ENCODE measurements around the gene IHH. TPM values are rescaled to one million over a fixed set of nuclear protein-coding genes. Genes with fewer than 3 reads are reported as not detected.

IHH gene
- not detected for total RNA-seq
- long read RNA-seq: 0 reads

DNA sequence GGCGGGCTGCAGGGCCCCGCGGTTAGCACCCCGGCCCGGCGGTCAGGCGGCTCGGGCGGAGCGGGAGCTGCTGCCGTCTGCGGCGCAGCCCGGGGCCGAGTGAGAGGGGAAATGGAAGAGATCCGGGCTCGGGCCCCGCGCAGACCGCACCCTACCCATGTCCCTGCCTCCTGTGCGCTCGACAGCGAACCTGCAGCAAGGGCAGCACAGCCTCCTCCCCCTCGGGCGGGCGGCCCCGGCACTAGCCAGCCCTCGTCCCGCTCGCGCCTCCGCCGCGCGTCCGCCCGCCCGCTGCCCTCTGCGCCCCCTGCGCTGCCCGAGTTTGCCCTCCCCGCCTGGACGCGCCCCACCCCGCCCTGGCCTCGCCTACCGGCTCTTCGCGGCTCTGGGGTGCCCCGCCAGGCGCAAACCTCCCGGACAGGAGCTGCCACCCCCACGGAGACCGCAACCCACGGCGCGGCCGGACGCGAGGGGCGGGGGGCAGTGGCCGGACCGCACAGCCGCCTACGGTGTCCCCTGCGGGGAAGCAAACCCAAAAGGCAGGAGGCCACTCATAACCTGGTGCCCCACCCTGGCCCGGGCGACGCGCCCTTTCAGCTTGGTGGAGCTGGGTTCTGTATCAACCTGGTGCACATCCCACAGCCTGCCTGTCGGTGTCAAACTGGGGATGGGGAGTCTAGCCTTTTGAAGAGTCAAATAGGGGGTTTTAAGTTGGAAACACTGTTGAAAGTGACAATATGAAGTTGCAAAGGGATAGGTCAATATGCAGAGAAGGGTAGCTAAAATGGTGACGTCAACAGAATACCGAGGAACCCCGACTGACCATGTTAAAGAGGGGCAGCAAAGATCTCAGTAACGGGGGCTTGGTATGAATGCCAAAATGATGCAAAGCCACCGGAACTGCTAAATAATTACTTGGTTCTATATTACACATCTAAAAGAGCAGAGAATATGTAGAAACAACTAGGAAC lies at the start of gene IHH:
Gene IHH, minus strand, starts transcription at position 101 of the 971 bp plus-strand sequence. CDS start 454 bp downstream, outside the sequence.
- intact Hi-C loops (cut with micrococcal nuclease): no loop called here
- DNase-seq (no peak), ATAC-seq (no peak)

DNA sequence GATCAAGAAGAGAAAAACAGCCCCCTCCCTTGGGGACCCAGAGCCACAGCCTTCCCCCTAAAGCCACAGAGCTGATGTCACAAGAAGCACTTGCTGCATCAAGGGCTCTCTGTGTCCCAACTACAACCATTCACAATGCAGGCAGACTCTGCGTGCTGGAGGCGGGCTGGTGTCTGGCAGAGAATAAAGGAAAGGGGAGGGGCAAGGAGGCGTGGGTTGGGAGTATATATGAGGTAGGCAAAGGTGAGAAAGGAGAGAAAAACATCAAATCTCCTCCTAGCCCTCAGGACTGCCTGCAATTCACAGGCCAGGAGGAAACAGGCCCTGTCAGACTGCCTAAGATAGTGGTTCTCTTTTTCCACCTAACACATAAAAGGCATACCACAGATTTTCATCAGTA lies 48.8 kb upstream of the IHH start:
- DNase-seq: no peak
- intact Hi-C loops (cut with micrococcal nuclease): no loop called here
- no peak for ATAC-seq

DNA sequence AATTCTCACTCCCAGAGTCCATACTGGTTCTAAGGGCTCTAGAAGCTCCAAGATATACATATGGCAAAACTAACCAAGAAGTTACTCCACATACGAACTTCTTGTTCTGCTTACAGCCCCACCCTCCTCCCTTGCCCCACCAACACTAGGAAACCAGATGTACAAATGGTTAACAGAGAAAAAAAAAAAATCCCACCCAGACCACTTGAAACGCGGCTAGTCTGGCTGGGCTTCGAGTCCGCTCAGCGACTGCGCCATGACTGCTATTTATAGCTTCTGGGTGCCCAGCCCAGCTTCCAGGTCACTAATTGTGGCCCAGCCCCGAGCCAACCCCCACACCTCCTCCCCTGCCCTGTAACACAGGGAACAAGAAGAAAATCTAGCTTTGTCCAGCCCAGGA lies 47.0 kb upstream of the IHH start:
- ATAC-seq: peak; percentile 90
- intact Hi-C loops (cut with micrococcal nuclease): no loop called here
- DNase-seq: peak; percentile 49

DNA sequence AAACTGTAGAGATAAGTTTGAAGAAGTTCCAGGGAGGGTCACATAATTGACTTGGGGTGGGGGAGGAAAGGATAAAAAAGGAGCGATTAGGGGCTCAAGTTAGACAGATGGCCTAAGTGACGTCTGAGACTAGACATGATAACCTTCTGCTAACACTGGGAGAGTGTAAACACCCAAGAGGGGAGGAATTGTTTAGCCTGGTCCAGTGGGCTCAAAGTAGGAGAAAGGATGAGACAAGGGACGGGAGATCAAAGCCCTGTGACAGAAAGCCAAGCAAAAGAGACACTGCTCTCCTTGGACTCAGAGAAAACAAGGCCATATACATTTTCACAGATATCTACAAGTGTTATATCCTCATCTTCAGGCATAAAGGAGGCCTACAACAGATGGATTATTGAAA lies 45.5 kb upstream of the IHH start:
- no peak for DNase-seq
- no peak for ATAC-seq

DNA sequence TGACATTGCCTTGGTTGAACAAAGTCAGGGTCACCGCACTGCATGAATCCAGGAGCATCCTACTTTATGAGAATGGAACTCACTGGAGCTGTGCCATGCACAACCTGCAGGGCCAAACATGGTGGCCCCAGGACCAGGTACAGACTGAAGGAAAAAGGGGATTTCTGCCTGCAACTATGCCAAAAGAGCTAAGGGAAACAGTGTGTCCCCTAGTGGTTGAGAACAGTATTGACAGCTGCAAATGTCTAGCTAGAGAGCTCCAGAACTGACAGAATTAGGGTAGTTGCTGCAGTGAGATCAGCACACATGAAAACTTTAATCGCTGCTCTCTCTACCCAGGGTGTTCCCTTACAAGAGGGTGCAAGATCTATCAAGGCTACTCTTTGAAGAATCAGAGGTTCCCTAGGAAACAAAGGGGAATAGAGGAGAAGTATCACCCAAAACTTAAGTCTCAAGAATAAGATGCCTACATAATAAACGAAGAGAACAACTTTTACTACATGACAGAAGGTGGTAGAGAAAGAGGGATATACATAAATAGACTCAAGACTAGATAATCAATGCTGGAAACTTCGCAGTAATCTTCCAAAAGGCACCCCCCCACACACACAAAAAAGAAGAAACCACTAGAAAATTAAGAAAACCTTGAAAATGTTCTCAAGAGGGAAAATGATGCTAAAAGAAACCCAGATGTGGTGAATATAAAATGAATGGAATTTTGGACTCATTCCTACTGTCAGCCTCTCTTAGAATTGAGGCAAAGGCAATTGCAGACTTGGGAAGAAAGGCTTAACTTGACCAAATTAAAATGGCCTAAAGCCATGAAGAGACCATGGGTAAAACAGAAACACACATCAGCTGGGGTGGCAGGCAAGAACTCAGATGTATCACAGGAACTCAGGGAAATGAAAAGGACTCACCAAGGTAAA lies 43.6 kb upstream of the IHH start:
- ATAC-seq (no peak), DNase-seq (no peak)
- intact Hi-C loops (cut with micrococcal nuclease): no loop called here

More for the DNA sequence above, 45.5 kb upstream of the IHH start:
- intact Hi-C loops (cut with micrococcal nuclease): no loop called here

DNA sequence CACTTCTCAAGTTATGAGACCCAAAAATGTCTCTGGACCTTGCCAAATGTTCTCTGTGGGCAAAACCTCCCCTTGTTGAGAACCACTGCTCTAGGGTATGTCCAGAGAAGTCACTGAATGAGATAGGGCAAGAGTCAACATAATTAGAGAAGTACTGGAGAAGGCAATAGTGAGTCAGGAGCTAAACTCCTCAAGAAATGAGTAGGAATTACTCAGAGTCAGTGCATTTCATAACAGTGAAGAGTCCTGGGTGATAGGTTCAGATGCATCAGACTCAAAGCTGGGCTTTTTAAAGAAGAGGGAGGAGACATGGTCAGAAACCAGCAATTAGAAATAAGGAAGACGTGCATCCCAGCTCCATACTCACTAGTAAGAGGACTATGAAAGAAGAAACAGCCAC lies 38.6 kb upstream of the IHH start:
- DNase-seq (no peak), ATAC-seq (no peak)
- intact Hi-C loops (cut with micrococcal nuclease): no loop called here

DNA sequence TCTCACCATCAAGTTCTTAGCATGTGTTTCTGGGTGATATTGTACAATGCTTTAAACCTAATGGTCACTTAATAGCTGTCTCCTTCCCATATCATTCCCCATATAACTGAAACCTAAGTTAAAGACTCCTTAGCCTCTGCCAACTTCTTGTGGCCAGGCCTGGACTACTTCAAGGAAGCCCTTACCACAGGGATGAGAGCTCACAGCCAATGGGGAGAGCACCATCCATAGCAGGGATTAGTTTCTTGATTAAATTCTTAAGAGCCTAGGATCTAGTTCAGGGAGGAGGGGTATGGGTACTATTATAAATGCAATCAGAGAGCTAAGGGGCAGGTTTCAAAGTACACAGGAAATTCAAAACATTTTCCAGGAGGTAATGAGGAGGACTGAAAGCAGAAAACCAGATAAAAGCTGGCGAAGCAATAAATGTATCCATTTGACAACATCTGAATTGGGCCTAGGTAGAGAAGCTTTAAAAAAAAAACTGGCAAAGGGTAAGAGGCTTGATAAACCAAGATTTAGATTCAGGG lies 34.8 kb upstream of the IHH start:
- intact Hi-C loops (cut with micrococcal nuclease): no loop called here
- DNase-seq (no peak), ATAC-seq (no peak)

DNA sequence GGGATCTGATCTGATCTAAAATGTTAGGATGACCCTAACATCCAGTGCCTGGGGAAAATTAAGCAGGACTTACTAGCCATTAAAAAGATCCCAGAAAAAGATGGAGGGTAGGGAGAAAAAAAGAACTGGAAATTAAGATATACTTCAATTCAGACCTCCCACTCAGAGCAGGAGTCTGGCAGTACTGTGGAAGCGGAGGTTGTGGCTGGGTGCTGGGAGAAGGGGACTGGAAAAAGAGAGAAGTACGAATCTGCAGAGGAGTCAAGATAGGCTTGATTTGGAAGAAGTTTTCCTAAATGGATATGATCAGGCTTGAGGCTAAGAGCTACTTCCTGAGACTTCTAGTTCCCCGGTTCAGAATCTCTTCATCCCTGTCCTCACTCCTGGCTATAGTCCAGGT lies 33.5 kb upstream of the IHH start:
- intact Hi-C loops (cut with micrococcal nuclease): no loop called here
- no peak for DNase-seq
- ATAC-seq: no peak

DNA sequence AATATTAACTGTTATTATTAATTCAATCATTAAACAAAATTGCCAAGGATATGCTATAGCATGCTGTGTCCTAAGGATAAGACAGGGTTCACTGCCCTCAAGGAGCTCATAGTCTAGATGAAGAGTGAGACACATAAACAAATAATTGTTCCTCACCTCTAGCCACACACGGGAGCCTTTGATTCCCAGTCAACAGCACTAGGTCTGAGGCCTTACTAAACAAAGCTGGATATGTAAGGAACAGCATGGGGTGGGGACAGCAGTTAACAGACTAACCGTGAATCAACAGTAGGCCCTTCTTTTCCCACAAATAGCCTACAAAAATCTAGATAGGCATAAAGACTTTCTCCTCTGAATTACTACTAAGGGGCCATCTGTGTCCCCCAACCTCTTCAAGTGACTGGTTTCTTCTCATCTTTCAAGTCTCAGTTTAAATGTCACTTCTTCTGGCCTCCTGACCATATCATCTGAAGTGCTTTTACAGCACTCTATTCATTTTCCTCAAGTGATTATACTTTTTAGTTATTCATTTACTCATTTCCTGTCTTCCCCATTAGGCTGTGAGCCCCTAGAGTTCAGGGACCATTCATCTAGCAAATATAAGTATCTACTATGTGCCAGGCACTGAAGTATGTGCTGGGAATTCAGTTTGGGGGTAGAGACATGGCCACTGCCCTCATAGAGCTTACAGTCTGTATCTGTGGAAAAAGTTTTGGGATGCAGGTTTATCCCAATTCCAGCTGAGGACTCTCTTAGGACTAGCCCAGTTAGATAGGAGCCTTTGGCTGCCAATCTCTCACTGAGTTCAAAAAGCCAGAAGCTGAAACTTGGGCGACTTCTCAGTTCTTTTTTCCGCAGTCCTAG lies 29.9 kb upstream of the IHH start:
- intact Hi-C loops (cut with micrococcal nuclease): no loop called here
- ATAC-seq: no peak
- DNase-seq: no peak

DNA sequence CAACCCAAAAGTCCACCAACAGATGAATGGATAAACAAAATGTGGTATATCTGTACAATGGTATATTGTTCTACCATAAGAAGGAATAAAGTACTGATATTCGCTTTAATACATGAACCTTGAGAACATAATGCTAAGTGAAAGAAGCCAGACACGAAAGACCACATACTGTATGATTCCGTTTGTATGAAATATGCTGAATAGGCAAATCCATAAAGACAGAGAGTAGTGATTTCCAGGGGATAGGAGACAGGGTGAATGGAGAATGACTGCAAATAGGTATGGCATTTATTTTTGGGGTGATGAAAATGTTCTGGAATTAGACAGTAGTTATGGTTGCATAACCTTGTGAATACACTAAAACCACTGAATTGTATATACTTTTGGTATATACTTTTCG lies 28.6 kb upstream of the IHH start:
- DNase-seq (no peak), ATAC-seq (no peak)
- intact Hi-C loops (cut with micrococcal nuclease): no loop called here

DNA sequence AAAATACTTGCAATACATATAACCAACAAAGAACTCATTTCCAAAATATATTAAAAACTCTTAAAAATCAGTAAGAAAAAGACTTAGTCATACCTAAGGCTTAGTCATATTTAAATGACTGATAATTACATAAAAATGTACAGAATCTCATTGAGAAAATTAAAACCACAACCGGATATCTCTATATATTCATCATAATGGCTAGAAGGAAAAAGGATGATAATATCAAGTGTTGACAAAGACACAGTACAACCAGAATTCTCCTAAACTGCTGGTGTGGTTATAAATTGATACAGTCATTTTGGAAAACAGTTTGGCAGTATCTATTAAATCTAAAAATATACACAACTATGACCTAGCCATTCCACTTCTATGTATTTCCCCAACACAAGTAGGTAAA lies 27.1 kb upstream of the IHH start:
- intact Hi-C loops (cut with micrococcal nuclease): no loop called here
- ATAC-seq (no peak), DNase-seq (no peak)

DNA sequence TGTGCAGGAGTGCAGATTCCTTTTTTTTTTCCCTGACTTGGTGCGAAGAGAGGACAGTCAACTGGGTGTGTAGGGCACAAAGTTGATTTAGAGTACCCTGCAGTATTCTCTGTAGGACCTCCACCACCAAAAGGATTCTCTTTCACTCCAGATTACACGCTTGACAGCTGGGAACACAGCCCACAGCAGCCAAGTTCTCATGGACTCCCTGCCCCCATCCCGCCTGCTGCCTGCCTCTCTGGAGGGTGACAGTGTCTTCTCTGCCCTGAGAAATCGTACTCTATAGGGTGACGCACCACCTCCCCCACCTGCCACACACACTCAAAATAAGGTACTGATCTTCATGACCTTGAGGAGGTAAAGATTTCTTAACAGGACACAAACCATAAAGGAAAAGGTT lies 26.6 kb upstream of the IHH start:
- DNase-seq (no peak), ATAC-seq (no peak)
- intact Hi-C loops (cut with micrococcal nuclease): no loop called here

DNA sequence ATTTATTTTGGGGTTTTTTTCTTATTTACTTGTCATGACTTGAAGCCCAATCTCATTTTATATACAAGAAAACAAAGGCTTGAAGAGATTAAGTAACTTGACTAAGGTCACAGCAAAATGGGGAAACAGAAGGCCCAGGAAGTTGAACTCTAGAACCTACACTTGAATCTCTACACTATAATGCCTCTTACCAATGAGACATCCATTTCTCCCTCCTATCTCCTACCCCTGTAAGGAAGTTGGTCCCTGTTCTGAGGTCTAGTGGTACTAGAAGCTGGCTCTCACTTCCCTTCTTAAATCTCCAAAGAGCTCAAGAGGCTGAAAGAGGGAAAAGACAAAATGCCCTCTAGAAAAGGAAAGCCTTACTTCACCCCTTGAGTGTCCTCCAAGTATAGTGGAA lies 25.5 kb upstream of the IHH start:
- no peak for DNase-seq
- no peak for ATAC-seq
- intact Hi-C loops (cut with micrococcal nuclease): no loop called here

DNA sequence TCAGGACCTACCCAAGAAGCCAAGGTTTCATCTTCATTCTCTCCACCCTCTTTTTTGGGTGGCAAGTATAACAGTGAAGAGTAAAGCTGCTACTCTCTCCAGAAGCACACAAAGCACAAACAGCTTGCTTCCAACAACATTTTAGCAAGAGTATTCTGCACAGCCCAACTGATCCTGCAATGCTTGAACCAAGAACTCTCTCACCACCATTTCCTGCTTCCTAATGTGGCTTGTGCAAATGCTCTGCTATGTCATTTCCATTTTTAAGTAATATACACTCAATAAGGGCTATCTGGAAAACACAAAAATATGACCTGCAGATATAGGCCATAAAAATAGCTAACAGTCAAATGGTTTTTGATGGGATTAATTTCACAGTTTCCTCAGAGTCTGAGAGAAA lies 24.1 kb upstream of the IHH start:
- intact Hi-C loops (cut with micrococcal nuclease): no loop called here

DNA sequence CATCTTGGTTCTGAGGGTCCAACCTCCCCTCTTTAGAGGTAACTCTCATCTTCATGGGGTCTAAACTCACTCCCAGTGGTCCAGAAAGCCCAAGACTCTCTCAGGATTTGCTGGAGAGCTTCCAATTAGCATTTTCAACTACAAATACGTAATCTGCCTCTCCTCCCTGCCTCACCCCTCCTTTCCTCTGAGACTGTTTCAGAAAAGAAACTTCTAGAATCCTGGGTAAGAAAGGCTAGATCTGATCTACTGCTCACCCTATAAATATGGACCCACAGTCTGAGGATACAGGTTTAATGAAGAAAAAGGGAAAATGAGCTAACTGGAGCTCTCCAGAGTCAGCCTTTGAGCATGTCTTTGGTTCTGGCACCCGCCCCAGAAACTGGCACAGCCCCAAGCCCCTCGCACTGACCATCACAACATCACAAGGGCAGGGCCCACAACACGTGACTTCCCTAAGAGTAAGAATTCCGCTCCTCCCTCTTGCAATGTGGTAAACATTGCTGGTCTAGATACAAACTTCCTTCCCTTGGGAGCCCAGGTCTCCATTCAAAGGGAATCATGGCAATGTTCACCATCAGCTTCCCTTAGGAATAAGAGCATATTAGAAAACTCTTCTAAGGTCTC lies 21.7 kb upstream of the IHH start:
- ATAC-seq: peak; percentile 42
- intact Hi-C loops (cut with micrococcal nuclease): no loop called here
- DNase-seq: peak; percentile 48

More for the DNA sequence above, 24.1 kb upstream of the IHH start:
- no peak for DNase-seq
- no peak for ATAC-seq

DNA sequence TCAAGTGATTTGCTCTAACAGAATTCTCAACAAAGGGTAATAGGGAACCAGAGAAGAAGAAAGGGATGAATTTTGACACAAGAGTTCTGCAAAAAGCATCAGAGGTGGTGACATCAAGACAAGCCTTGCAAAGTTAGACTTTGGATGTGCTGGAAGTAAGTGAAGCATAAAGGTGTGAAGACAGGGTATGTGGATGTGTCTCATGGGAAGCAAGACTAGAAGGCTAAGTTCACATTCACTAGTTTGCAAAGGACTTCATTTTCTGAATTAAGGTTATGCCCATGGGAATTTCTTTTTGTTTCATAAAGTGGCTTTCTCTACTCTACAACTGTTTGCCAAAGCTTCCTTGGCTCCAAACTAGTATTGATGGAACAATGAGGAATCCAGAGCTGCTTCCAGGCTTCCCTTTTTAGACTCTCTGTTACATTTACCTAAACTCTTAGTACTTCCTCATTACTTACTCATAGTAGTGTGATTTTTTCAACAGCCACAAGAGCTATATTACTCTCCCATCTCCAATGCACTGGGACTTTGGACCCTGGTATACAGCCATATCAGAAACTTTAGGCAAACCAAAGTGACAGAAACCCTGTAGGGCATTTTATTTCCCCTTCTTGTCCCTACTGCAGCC lies 21.1 kb upstream of the IHH start:
- DNase-seq (no peak), ATAC-seq (no peak)
- intact Hi-C loops (cut with micrococcal nuclease): no loop called here

DNA sequence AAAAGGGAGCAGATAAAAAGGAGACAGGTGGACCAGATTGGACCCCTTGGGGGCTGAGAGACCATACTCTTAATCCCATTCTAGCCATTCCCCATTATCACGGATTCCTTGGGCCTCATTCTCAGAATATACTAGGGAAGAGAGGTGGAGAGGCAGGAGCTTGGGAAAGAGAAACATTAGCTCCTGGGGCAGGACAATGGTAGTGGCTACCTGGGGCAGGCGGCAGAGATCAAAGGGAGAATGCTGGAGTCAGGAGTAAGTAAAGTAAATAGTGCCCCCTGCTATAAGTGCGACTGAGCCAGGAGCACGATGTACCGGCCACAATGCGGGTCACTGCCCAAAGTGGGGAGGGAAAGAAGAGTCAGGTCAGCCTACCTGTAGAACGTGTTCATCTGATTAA lies 20.4 kb upstream of the IHH start:
- no peak for DNase-seq
- no peak for ATAC-seq
- intact Hi-C loops (cut with micrococcal nuclease): no loop called here

DNA sequence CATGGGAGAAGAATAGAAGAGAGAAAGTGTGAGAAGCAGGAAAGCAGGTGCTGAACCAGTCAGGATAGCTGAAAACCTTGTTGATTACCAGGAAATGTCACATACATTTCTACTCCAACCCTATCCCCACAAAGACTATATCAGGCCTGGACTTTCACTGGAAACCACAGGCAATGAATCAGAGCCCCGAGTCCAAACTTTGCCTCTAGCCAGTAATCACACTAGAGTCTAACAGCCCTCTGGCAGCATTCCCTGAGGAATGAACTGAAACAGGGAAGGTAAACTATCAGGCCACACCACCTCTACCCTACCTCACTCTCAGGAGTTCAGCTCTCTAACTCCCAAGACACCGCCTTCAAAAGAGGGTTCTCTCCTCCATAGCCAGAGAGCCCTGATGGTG lies 18.7 kb upstream of the IHH start:
- ATAC-seq (no peak), DNase-seq (no peak)
- intact Hi-C loops (cut with micrococcal nuclease): no loop called here

All from left ventricle myocardium superior (tissue), 1 donor.